GM12878 (cell line): ENCODE measurements around the gene RBPMS2. TPM values are rescaled to one million over a fixed set of nuclear protein-coding genes. Genes with fewer than 3 reads are reported as not detected.

ENCODE experiments used
- ATF2 ChIP-seq: IDR thresholded peaks from 2 replicates; pipeline ENCODE4 v1.6.1; 2012; ENCODE audit warnings: low read length, inconsistent platforms
- BCL11A ChIP-seq: IDR thresholded peaks from 2 replicates; pipeline ENCODE4 v1.6.1; 2011; ENCODE audit warnings: low read depth, low read length
- BMI1 ChIP-seq: fragments of 450-650 bp; IDR thresholded peaks from 2 replicates; pipeline ENCODE4 v1.6.1; 2016; ENCODE audit warnings: mild to moderate bottlenecking, moderate library complexity, borderline replicate concordance
- CBFB ChIP-seq: IDR thresholded peaks from 2 replicates; pipeline ENCODE4 v1.6.1; 2016; ENCODE audit warnings: antibody characterized with exemption, low read depth
- CHD2 ChIP-seq: IDR thresholded peaks from 2 replicates; pipeline ENCODE4 v1.6.1; 2011; ENCODE audit warnings: low read depth, low read length, improper control_type of control experiment, borderline replicate concordance
- CTCF ChIP-seq, 3 experiments: IDR thresholded peaks in 2 of 3; conservative IDR thresholded peaks in 1 of 3; 2 replicates each; pipeline ENCODE4 v1.5.1; 2011; ENCODE audit warnings: low read depth in 3 of 3, low read length in 3 of 3, mild to moderate bottlenecking in 3 of 3, control low read depth in 2 of 3, moderate library complexity in 2 of 3, inconsistent platforms in 1 of 3, mixed read lengths in 1 of 3; ENCODE audit not compliant: control insufficient read depth in 2 of 3, insufficient read depth in 1 of 3; ENCODE audit errors: extremely low read depth in 1 of 3
- E2F4 ChIP-seq: IDR thresholded peaks from 2 replicates; pipeline ENCODE4 v1.6.1; 2012; ENCODE audit warnings: low read depth, low read length, improper control_type of control experiment
- E2F8 ChIP-seq: fragments of 450-650 bp; IDR thresholded peaks from 2 replicates; pipeline ENCODE4 v1.6.1; 2018; ENCODE audit warnings: mild to moderate bottlenecking, low read depth, moderate library complexity; ENCODE audit not compliant: partially characterized antibody
- ETV6 ChIP-seq, 2 experiments: fragments of 450-650 bp in 1 of 2; IDR thresholded peaks in 1 of 2; conservative IDR thresholded peaks in 1 of 2; 2 replicates each; pipeline ENCODE4 v1.6.1; 2014; ENCODE audit warnings: antibody characterized with exemption in 1 of 2, borderline replicate concordance in 1 of 2, low read depth in 1 of 2, mild to moderate bottlenecking in 1 of 2, moderate library complexity in 1 of 2
- FOXK2 ChIP-seq: fragments of 450-650 bp; IDR thresholded peaks from 2 replicates; pipeline ENCODE4 v1.6.1; 2017; ENCODE audit warnings: mild to moderate bottlenecking, moderate library complexity
- GATAD2B ChIP-seq: fragments of 450-650 bp; conservative IDR thresholded peaks from 2 replicates; pipeline ENCODE4 v1.6.1; 2017; ENCODE audit warnings: low read depth, mild to moderate bottlenecking, moderate library complexity
- IKZF1 ChIP-seq: fragments of 450-650 bp; conservative IDR thresholded peaks from 2 replicates; pipeline ENCODE4 v1.6.1; 2017; ENCODE audit warnings: antibody characterized with exemption, mild to moderate bottlenecking
- IKZF2 ChIP-seq, 2 experiments: fragments of 450-650 bp; IDR thresholded peaks; 2 replicates each; pipeline ENCODE4 v1.6.1; 2017; ENCODE audit warnings: mild to moderate bottlenecking in 2 of 2, moderate library complexity in 2 of 2
- JUND ChIP-seq: IDR thresholded peaks from 2 replicates; pipeline ENCODE4 v1.6.1; 2012; ENCODE audit warnings: low read depth, mild to moderate bottlenecking, low read length, improper control_type of control experiment, moderate library complexity
- MAX ChIP-seq: IDR thresholded peaks from 2 replicates; pipeline ENCODE4 v1.6.1; 2012; ENCODE audit warnings: low read depth, low read length, improper control_type of control experiment
- RELA ChIP-seq: fragments of 450-650 bp; IDR thresholded peaks from 2 replicates; pipeline ENCODE4 v1.8.0; 2014; ENCODE audit warnings: borderline replicate concordance; ENCODE audit not compliant: partially characterized antibody
- RUNX3 ChIP-seq: IDR thresholded peaks from 2 replicates; pipeline ENCODE4 v1.6.1; 2012; ENCODE audit warnings: low read length, inconsistent platforms
- SPI1 ChIP-seq: IDR thresholded peaks from 2 replicates; pipeline ENCODE4 v1.6.1; 2011; ENCODE audit warnings: low read depth, mild to moderate bottlenecking, low read length, moderate library complexity, borderline replicate concordance; ENCODE audit not compliant: insufficient read depth
- STAT3 ChIP-seq: IDR thresholded peaks from 2 replicates; pipeline ENCODE4 v1.6.1; 2011; ENCODE audit warnings: low read depth, low read length, improper control_type of control experiment
- YBX1 ChIP-seq: fragments of 450-650 bp; IDR thresholded peaks from 2 replicates; pipeline ENCODE4 v1.6.1; 2016; ENCODE audit warnings: antibody characterized with exemption
- ZNF207 ChIP-seq: fragments of 450-650 bp; IDR thresholded peaks from 2 replicates; pipeline ENCODE4 v1.6.1; 2014; ENCODE audit warnings: antibody characterized with exemption, mild to moderate bottlenecking, borderline replicate concordance
- ZNF217 ChIP-seq: fragments of 450-650 bp; IDR thresholded peaks from 2 replicates; pipeline ENCODE4 v1.6.1; 2017; ENCODE audit warnings: antibody characterized with exemption, mild to moderate bottlenecking
- ZNF622 ChIP-seq: fragments of 450-650 bp; IDR thresholded peaks from 2 replicates; pipeline ENCODE4 v1.6.1; 2017; ENCODE audit warnings: mild to moderate bottlenecking, inconsistent platforms
- polyA plus RNA-seq, 11 experiments: library from polyadenylated mRNA; depleted of rRNA in 4 of 11; unstranded in 6 of 11; stranded (reverse) in 5 of 11; fragments of >200 nt; fragmentation: Nextera tagmentation in 4 of 11; fragmentation: Illumina TruSeq in 1 of 11; extraction: Ambion mirVana in 4 of 11; extraction: Trizol in 1 of 11; gene quantifications; 1 replicate in 1 of 11; 2 replicates in 10 of 11; pipeline versions ENCODE4 v1.2.1 to v1.2.3, GENCODE V29; 2011 to 2016; ENCODE audit warnings: inconsistent platforms in 2 of 11, missing spikeins in 2 of 11, low read depth in 1 of 11
- total RNA-seq, 4 experiments: library from RNA; depleted of rRNA in 3 of 4; stranded (reverse); fragments of >200 nt in 3 of 4; fragmentation: Illumina TruSeq in 1 of 4; extraction: Trizol in 1 of 4; gene quantifications; 2 replicates each; pipeline versions ENCODE4 v1.2.1 to v1.2.3, GENCODE V29; 2013 to 2021

The RBPMS2 gene
- total and polyA plus RNA-seq, 10 of the 15 experiments (the other 5 are each of a cell fraction or from before 2014, with no cell fraction given) = 0.06 to 0.31 (median 0.19) TPM; not detected in 3

GRCh38 chr15:64809649-64810496 is 34.5 kb upstream of the RBPMS2 start (continued):
- TF ChIP-seq CTCF (IDR thresholded peaks at IDR 0.05 in 2 of 3, conservative IDR thresholded peaks at IDR 0.05 in 1 of 3; ENCODE audit: control insufficient read depth in 2 of 3, extremely low read depth in 1 of 3, insufficient read depth in 1 of 3, low read depth in 3 of 3, low read length in 3 of 3) (peak; percentile 92 to 95 (median 95)), ZNF217 (no peak), E2F4 (no peak), IKZF2 (IDR thresholded peaks at IDR 0.05) (peak; percentile 45 to 50; a peak in 2 of 4 replicates), CBFB (0 out of 2 replicates have a peak, but pooled peaks have one; percentile 26), MAX (no peak), ZNF207 (no peak), GATAD2B (no peak), BMI1 (no peak), STAT3 (no peak), CHD2 (0 out of 2 replicates have a peak, but pooled peaks have one; percentile 21), RELA (no peak), ZNF622 (no peak), BCL11A (no peak), IKZF1 (peak; percentile 47; the same call in 1 of the 2 replicates), RUNX3 (peak; percentile 80), ETV6 (conservative IDR thresholded peaks at IDR 0.05 in 1 of 2, IDR thresholded peaks at IDR 0.05 in 1 of 2; ENCODE audit: borderline replicate concordance in 1 of 2, low read depth in 1 of 2) (no peak), FOXK2 (no peak), JUND (no peak), E2F8 (no peak), ATF2 (no peak), SPI1 (no peak), YBX1 (no peak)
